Measurements from ENCODE around the gene RFC4. TPM values are rescaled to one million over a fixed set of nuclear protein-coding genes. Genes with fewer than 3 reads are reported as not detected.

The RFC4 gene
- total and polyA plus RNA-seq, 2 of the 8 experiments (the other 6 are each of a cell fraction or from before 2014, with no cell fraction given) = 21.8 to 86.9 TPM

DNA sequence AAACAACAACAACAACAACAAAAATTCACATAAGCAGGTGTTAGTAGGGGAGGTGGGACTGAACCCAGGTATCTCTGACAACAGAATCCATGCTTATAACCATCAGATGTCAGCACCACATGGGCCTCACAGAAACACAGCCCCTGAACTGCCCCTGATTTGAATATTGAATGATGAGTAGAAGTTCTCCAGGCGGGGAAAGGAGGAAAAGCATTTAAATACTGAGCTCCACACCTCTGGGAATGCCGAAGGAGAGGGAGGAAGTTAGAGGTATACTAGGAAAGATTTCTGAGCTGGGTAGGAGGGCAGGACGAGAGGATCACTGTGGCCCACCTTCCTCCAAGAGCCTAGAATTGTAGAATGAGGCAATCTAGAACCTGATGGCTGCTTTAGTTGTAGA, 54.8 kb downstream of the RFC4 start (continued):
- TF ChIP-seq, protein P1, sequence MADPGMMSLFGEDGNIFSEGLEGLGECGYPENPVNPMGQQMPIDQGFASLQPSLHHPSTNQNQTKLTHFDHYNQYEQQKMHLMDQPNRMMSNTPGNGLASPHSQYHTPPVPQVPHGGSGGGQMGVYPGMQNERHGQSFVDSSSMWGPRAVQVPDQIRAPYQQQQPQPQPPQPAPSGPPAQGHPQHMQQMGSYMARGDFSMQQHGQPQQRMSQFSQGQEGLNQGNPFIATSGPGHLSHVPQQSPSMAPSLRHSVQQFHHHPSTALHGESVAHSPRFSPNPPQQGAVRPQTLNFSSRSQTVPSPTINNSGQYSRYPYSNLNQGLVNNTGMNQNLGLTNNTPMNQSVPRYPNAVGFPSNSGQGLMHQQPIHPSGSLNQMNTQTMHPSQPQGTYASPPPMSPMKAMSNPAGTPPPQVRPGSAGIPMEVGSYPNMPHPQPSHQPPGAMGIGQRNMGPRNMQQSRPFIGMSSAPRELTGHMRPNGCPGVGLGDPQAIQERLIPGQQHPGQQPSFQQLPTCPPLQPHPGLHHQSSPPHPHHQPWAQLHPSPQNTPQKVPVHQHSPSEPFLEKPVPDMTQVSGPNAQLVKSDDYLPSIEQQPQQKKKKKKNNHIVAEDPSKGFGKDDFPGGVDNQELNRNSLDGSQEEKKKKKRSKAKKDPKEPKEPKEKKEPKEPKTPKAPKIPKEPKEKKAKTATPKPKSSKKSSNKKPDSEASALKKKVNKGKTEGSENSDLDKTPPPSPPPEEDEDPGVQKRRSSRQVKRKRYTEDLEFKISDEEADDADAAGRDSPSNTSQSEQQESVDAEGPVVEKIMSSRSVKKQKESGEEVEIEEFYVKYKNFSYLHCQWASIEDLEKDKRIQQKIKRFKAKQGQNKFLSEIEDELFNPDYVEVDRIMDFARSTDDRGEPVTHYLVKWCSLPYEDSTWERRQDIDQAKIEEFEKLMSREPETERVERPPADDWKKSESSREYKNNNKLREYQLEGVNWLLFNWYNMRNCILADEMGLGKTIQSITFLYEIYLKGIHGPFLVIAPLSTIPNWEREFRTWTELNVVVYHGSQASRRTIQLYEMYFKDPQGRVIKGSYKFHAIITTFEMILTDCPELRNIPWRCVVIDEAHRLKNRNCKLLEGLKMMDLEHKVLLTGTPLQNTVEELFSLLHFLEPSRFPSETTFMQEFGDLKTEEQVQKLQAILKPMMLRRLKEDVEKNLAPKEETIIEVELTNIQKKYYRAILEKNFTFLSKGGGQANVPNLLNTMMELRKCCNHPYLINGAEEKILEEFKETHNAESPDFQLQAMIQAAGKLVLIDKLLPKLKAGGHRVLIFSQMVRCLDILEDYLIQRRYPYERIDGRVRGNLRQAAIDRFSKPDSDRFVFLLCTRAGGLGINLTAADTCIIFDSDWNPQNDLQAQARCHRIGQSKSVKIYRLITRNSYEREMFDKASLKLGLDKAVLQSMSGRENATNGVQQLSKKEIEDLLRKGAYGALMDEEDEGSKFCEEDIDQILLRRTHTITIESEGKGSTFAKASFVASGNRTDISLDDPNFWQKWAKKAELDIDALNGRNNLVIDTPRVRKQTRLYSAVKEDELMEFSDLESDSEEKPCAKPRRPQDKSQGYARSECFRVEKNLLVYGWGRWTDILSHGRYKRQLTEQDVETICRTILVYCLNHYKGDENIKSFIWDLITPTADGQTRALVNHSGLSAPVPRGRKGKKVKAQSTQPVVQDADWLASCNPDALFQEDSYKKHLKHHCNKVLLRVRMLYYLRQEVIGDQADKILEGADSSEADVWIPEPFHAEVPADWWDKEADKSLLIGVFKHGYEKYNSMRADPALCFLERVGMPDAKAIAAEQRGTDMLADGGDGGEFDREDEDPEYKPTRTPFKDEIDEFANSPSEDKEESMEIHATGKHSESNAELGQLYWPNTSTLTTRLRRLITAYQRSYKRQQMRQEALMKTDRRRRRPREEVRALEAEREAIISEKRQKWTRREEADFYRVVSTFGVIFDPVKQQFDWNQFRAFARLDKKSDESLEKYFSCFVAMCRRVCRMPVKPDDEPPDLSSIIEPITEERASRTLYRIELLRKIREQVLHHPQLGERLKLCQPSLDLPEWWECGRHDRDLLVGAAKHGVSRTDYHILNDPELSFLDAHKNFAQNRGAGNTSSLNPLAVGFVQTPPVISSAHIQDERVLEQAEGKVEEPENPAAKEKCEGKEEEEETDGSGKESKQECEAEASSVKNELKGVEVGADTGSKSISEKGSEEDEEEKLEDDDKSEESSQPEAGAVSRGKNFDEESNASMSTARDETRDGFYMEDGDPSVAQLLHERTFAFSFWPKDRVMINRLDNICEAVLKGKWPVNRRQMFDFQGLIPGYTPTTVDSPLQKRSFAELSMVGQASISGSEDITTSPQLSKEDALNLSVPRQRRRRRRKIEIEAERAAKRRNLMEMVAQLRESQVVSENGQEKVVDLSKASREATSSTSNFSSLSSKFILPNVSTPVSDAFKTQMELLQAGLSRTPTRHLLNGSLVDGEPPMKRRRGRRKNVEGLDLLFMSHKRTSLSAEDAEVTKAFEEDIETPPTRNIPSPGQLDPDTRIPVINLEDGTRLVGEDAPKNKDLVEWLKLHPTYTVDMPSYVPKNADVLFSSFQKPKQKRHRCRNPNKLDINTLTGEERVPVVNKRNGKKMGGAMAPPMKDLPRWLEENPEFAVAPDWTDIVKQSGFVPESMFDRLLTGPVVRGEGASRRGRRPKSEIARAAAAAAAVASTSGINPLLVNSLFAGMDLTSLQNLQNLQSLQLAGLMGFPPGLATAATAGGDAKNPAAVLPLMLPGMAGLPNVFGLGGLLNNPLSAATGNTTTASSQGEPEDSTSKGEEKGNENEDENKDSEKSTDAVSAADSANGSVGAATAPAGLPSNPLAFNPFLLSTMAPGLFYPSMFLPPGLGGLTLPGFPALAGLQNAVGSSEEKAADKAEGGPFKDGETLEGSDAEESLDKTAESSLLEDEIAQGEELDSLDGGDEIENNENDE (IDR thresholded peaks at IDR 0.05; ENCODE audit: insufficient replicate concordance, low read length) = no peak
- no peak for TF ChIP-seq SAP30 (IDR thresholded peaks at IDR 0.05; ENCODE audit: insufficient read depth, insufficient replicate concordance, low read length)
- TF ChIP-seq TAF7 (optimal IDR thresholded peaks at IDR 0.05; ENCODE audit: borderline replicate concordance, low read depth, low read length) = no peak
- no peak for TF ChIP-seq POLR2AphosphoS5 (IDR thresholded peaks at IDR 0.05; ENCODE audit: low read depth, low read length)
- TF ChIP-seq EP300 (IDR thresholded peaks at IDR 0.05; ENCODE audit: borderline replicate concordance in 1 of 2, low read depth in 2 of 2, low read length in 2 of 2) = no peak

Measured in H1 (cell line).